OCI-LY1 (cell line): ENCODE measurements around the gene LRRC8D.

Experiments used
- EZH2 ChIP-seq: fragments of 200-600 bp; sonication (generic), shearing (Covaris generic); IDR thresholded peaks from 2 replicates; pipeline ENCODE4 v1.8.0; 2017; ENCODE audit warnings: borderline replicate concordance, mixed run types, mild to moderate bottlenecking, antibody characterized with exemption, low read length, moderate library complexity, mixed read lengths
- TF ChIP-seq, protein P1 (sequence below): fragments of 200-600 bp; sonication (generic), shearing (Covaris generic); IDR thresholded peaks from 2 replicates; pipeline ENCODE4 v1.5.1; 2017; ENCODE audit warnings: mild to moderate bottlenecking, antibody characterized with exemption, low read length, moderate library complexity, mixed read lengths

- TF ChIP-seq, protein P1, sequence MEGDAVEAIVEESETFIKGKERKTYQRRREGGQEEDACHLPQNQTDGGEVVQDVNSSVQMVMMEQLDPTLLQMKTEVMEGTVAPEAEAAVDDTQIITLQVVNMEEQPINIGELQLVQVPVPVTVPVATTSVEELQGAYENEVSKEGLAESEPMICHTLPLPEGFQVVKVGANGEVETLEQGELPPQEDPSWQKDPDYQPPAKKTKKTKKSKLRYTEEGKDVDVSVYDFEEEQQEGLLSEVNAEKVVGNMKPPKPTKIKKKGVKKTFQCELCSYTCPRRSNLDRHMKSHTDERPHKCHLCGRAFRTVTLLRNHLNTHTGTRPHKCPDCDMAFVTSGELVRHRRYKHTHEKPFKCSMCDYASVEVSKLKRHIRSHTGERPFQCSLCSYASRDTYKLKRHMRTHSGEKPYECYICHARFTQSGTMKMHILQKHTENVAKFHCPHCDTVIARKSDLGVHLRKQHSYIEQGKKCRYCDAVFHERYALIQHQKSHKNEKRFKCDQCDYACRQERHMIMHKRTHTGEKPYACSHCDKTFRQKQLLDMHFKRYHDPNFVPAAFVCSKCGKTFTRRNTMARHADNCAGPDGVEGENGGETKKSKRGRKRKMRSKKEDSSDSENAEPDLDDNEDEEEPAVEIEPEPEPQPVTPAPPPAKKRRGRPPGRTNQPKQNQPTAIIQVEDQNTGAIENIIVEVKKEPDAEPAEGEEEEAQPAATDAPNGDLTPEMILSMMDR = no peak
- TF ChIP-seq EZH2 = no peak
Observed at GRCh38 chr1:89821322-89822108, 683 bp downstream of the LRRC8D start.
